ENCODE results near the gene EIF4E2. TPM values are rescaled to one million over a fixed set of nuclear protein-coding genes. Genes with fewer than 3 reads are reported as not detected.
"Not testable (repeated sequence)": the region's sequence is repeated elsewhere in the genome, so short reads cannot be mapped to it uniquely, and the experiment has no call there.

EIF4E2 gene
- total RNA-seq, 6 experiments from 2014 or later, result 24.3 to 47.7 (median 42.0) TPM

DNA sequence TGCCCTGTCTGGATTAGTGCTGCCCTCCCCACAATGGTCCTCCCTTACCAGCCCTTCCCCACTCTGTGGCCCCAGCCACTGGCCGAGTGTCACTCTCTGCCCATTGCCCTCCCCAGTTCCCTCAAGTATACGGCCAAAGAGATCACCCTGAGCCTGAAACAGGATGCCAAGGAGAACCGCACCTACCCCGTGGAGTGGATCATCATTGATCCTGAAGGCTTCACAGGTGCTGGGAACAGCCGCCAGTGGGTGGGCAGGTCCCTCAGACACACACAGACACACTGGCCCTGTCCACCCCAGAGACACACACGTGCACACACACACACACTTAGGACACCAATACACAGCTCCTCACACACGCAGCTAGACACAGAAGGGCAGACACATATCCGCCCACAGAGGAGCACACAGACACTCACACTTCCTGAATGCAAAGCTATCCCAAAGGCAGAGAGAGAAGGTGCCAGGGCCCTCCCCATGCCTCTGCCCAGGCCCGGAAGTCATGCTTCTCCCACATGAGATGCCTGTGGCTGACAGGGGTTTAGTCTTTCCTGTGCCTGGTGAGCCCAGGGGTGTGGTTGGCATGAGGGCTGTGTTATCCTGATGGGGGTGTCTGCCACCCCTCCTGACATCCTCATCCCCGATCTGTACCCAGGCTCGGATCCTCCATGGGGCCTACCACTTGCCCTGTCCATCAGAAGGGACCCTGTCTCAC lies 21.6 kb upstream of the EIF4E2 start:
- no peak overlapping the region for H3K4me3 ChIP-seq
- whole genome bisulfite sequencing (ENCODE audit: insufficient coverage, low coverage, low lambda C conversion rate, missing lambda C conversion rate), result 72% methylated on average over 7 of the region's 11 CpGs
- peaks cover 0 to 6% (median 0%) of the 10 kb centered on the region in 4 donors for H3K4me1 ChIP-seq
- H3K36me3 ChIP-seq, result no peaks in the 10 kb centered on the region
- TF ChIP-seq, protein P1, sequence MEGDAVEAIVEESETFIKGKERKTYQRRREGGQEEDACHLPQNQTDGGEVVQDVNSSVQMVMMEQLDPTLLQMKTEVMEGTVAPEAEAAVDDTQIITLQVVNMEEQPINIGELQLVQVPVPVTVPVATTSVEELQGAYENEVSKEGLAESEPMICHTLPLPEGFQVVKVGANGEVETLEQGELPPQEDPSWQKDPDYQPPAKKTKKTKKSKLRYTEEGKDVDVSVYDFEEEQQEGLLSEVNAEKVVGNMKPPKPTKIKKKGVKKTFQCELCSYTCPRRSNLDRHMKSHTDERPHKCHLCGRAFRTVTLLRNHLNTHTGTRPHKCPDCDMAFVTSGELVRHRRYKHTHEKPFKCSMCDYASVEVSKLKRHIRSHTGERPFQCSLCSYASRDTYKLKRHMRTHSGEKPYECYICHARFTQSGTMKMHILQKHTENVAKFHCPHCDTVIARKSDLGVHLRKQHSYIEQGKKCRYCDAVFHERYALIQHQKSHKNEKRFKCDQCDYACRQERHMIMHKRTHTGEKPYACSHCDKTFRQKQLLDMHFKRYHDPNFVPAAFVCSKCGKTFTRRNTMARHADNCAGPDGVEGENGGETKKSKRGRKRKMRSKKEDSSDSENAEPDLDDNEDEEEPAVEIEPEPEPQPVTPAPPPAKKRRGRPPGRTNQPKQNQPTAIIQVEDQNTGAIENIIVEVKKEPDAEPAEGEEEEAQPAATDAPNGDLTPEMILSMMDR (IDR thresholded peaks at IDR 0.05), result no peak
- TF ChIP-seq POLR2A (IDR thresholded peaks at IDR 0.05), result no peak
- peaks cover 4 to 7% of the 10 kb centered on the region in 2 donors for H3K27me3 ChIP-seq
- intact Hi-C loops (cut with DNase I), result loop anchor here in 1 of 2 donors (10.0 kb wide), 2 partner anchors 94 to 624 kb away; no protein-coding TSS in a partner anchor
- peak in 1 of 3 donors; percentile 27 for DNase-seq
- no peak overlapping the region for H3K27ac ChIP-seq
- no peak for ATAC-seq
- no peaks in the 10 kb centered on the region for H3K9me3 ChIP-seq

DNA sequence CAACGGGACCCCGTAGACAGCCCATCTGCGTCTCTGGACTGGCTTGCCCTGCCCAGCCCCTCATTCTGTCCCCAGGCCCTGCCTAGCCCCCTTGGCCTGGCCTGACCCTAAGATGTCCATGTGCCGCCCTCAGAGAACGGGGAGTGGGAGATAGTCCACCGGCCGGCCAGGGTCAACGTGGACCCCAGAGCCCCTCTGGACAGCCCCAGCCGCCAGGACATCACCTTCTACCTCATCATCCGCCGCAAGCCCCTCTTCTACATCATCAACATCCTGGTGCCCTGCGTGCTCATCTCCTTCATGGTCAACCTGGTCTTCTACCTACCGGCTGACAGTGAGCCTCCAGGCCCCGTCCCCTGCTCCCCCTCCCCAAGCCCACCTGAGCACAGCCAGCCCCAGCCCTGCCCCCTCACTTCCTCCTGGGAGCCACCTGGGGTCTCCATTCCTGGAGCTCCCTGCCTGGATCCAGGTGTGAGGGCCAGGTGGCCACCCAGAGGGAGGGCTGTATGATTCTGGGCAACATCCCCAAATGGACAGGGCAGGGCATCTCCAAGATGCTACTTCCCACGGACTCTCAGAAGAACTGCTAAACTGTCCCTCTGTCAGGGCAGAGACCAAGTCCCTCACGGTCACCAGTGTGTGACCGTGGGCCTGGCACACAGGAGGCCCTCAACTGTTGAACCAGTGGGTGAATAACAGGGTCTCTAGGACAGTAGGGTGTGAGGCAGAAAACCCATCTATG lies 20.5 kb upstream of the EIF4E2 start:
- no peak overlapping the region for H3K4me3 ChIP-seq
- 74% methylated on average over 9 of the region's 17 CpGs for WGBS (ENCODE audit: insufficient coverage, low coverage, low lambda C conversion rate, missing lambda C conversion rate)
- H3K27ac ChIP-seq, result no peak overlapping the region
- intact Hi-C loops (cut with DNase I), result loop anchor here in 1 of 2 donors (10.0 kb wide), 2 partner anchors 95 to 625 kb away; no protein-coding TSS in a partner anchor
- TF ChIP-seq, protein P1 (IDR thresholded peaks at IDR 0.05), result no peak
- TF ChIP-seq POLR2A (IDR thresholded peaks at IDR 0.05), result no peak
- DNase-seq (peak in 2 of 3 donors; percentile 13 to 40), ATAC-seq (no peak)
- peaks cover 0 to 3% (median 0%) of the 10 kb centered on the region in 4 donors for H3K4me1 ChIP-seq
- no peaks in the 10 kb centered on the region for H3K9me3 ChIP-seq
- H3K36me3 ChIP-seq, result no peaks in the 10 kb centered on the region
- no peaks in the 10 kb centered on the region for H3K27me3 ChIP-seq

DNA sequence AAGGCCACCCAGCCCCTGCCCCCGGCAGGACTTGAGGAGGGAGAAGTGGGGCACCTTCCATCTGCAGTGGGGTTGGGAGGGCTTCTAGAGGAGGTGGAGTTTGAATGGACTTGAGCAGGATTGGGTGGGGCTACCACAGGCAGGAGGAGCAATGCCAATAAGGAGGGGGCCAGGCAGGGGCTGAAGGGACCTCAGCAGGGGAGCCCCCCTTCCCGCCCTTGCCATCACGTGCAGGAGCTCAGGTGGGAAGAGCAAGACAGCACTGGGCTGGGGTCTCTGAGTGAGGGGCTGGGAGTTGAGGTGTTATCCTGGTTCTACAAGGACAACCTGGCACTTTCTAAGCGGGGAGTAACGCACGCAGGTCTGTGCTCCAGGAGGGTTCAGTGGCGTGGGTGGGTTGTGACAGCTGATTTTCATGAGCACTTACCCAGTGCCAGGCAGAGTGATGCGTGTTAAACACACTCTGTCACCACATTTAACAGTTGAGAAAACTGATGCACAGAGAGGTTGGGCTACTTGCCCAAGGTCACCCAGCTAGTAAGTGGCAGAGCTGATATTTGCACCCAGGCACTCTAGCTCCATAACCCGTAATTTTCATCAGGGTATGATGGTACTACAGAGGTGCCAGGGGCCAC lies 19.7 kb upstream of the EIF4E2 start:
- Histone ChIP-seq H3K9me3 (no peaks in the 10 kb centered on the region), H3K4me3 (no peak overlapping the region), H3K27ac (no peak overlapping the region), H3K27me3 (no peaks in the 10 kb centered on the region), H3K36me3 (no peaks in the 10 kb centered on the region), H3K4me1 (peaks cover 0 to under 1% (median 0%) of the 10 kb centered on the region in 4 donors)
- WGBS (ENCODE audit: insufficient coverage, low coverage, low lambda C conversion rate, missing lambda C conversion rate), result 88% methylated on average over 4 of the region's 9 CpGs
- intact Hi-C loops (cut with DNase I), result no loop called here
- no peak for ATAC-seq
- TF ChIP-seq POLR2A (IDR thresholded peaks at IDR 0.05), result no peak
- TF ChIP-seq, protein P1 (IDR thresholded peaks at IDR 0.05), result no peak
- DNase-seq, result peak in 2 of 3 donors; percentile 7 to 22

DNA sequence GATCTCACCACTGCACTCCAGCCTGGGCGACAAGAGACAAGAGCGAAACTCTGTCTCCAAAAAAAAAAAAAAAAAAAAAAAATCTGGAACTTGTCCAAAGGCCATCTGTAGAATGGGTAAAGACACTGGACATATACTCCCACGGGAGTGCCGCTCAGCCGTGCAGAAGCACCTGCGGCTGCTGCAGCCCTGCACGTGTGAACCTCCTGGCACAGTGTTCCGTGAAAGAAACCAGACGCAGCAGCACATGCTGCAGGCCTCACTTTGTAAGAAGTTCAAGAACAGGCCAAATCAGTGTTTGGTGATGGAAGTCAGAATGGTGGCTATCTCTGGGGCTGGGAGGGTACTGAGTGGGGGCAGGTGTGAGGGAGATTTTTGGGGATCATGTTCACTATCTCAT lies 18.1 kb upstream of the EIF4E2 start:
- ATAC-seq, result no peak
- 69% methylated on average over 8 of the region's 9 CpGs for WGBS (ENCODE audit: insufficient coverage, low coverage, low lambda C conversion rate, missing lambda C conversion rate)
- Histone ChIP-seq H3K4me1 (no peaks in the 10 kb centered on the region), H3K4me3 (no peak overlapping the region), H3K27me3 (no peaks in the 10 kb centered on the region), H3K9me3 (no peaks in the 10 kb centered on the region), H3K36me3 (no peaks in the 10 kb centered on the region), H3K27ac (no peak overlapping the region)
- TF ChIP-seq, protein P1 (IDR thresholded peaks at IDR 0.05), result no peak
- TF ChIP-seq POLR2A (IDR thresholded peaks at IDR 0.05), result no peak
- intact Hi-C loops (cut with DNase I), result no loop called here
- peak in 2 of 3 donors; percentile 10 to 32 for DNase-seq

DNA sequence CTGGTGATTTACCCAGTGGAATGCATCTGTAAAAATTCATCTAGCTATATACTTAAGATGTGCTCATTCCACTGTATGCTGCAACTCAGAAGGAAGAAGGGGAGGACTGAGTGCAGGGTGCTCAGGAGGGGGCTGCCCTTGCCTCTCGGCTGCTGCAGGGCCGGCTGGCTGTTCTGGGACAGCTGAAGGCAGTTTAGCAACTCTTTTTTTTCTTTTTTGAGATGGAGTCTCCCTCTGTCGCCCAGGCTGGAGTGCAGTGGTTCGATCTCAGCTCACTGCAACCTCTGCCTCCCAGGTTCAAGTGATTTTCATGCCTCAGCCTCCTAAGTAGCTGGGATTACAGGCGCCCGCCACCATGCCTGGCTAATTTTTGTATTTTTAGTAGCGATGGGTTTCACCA lies 17.7 kb upstream of the EIF4E2 start:
- intact Hi-C loops (cut with DNase I); H3K27ac ChIP-seq; H3K27me3 ChIP-seq; H3K4me3 ChIP-seq; H3K4me1 ChIP-seq; ATAC-seq; H3K9me3 ChIP-seq; H3K36me3 ChIP-seq: not testable (repeated sequence)
- 69% methylated on average over 2 of the region's 7 CpGs for WGBS (ENCODE audit: insufficient coverage, low coverage, low lambda C conversion rate, missing lambda C conversion rate)
- peak in 1 of 3 donors; percentile 7 for DNase-seq

Data from right lobe of liver (tissue), 6 donors.